DLD1 (cell line): ENCODE data around the gene PNMA8B.

Source experiments
- in situ Hi-C: cut with HindIII; loops from 2 replicates; pipeline ENCODE4 v1.10.0; 2017; ENCODE audit warnings: low sequenced_read_pairs

PNMA8B gene

GRCh38 chr19:46488551-46488950 is 7.1 kb downstream of the PNMA8B start:
- in situ Hi-C loops = no loop called here

GRCh38 chr19:46487802-46488445 is 7.7 kb downstream of the PNMA8B start:
- in situ Hi-C loops = no loop called here

DNA sequence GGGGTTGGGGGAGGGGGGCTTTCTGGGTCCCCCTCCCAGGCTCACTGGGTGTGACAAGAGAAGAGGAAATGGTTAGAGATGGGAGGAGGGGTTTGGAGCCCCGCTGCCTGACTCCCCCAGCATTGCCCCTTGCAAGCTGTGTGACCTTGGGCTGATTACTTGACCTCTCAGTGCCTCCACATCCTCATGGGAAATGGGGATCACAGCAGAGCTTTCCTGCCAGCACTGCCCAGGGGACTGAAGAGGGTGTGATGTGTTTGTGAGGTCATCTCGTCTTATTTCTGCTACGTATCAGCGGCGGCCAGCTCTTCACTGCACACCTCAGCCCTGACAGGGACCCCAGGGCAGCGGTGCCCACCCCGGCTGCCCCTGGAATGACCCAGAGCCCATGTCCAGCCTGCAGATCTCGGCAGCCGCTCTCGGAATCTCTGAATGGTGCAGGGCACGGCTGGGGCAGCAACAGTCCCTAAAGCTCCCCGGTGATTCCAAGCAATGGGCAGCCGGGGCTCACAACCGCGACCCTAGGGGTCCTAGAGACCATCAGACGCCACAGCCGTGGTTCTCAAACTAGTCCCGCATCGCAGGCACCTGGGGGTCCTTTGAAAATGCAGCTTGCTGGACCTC is 8.4 kb downstream of the PNMA8B start:
- in situ Hi-C loops = no loop called here

DNA sequence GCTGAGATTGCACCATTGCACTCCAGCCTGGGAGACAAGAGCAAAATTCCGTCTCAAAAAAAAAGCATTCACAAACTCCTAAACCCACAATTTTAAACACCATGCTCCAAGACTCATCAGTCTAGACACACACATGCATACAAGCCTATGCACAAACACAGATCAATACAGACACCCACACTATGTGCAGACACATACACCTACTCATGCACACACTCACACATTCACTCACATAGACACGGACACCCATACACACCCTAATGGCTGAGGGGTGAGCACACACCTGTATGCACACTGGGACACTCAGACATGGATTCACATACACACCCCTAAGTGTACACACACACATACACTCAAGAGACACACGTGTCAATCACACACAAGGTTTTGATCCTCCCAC is 9.3 kb downstream of the PNMA8B start:
- in situ Hi-C loops = no loop called here

GRCh38 chr19:46484656-46485055 is 11.0 kb downstream of the PNMA8B start:
- in situ Hi-C loops = no loop called here

GRCh38 chr19:46482631-46483030 is 13.0 kb downstream of the PNMA8B start:
- in situ Hi-C loops = no loop called here

GRCh38 chr19:46481947-46482346 is 13.7 kb downstream of the PNMA8B start:
- in situ Hi-C loops = no loop called here

GRCh38 chr19:46481223-46481848 is 14.3 kb downstream of the PNMA8B start:
- in situ Hi-C loops = no loop called here

DNA sequence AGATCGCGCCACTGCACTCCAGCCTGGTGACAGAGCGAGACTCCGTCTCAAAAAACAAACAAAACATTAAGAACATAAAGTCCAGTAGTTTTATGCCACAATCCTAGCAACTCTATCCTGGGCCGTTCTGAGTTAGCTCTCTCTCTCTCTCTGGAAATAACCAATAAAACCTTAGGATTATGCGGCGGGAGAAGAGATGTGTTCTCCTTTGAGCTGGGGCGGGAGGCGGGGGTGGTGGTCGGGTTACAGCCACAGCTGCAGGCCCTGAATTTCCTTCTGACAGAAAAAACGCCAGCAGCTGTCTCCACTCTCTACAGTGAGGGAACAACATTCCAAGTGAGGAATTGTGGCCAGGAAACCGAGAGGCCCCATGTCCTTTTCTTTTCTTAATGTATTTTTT is 15.3 kb downstream of the PNMA8B start:
- in situ Hi-C loops = no loop called here

DNA sequence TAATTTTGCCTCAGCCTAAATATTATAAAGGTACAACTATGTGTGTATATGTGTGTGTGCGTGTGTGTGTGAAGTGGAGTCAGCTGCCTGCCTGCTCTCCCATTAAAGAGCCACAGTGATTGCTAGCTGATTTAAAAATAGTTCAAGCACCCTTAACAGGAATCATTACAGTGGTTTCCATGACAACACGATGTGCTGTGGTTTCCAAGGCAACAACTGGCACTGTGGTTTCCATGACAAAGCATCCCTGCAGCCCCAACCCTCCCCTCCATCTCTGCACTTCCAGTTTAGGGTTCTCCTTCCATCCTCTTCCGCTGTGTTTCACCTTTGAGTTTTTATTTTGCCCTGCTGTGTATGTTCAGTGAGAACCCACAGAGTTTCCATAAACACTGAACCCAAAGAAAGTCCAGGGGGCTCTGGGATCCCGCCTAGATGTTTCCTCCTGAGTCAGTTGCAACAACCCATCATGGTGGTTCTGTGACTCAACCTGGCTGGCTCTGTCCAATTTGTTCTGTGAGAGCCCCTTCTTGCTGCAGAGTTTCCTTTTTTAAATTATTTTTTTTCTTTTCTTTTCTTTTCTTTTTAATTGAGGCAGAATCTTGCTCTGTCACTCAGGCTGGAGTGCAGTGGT is 17.2 kb downstream of the PNMA8B start:
- in situ Hi-C loops = no loop called here

- in situ Hi-C loops = no loop called here
Observed at GRCh38 chr19:46475986-46476385, 19.7 kb downstream of the PNMA8B start.

DNA sequence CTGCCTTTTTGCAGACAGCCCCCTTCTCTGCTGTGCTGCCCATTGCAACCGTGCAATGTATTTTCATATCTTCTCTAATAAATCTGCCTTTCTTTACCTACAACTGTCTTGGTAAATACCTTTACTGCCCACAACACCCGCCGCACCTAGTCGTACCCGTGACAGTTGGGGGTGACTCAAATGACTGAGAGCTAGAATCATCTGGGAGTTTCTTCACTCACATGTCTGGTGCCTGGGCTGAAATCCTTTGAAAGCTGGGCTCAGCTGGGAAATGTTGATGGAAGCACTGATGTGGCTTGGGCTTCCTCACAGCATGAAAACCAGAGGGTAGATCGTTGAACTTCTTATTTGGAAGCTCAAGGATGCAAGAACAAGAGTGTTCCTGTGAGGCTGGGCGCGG is 21.5 kb downstream of the PNMA8B start:
- in situ Hi-C loops = no loop called here

- in situ Hi-C loops = no loop called here
Observed at GRCh38 chr19:46472592-46472991, 23.1 kb downstream of the PNMA8B start.

DNA sequence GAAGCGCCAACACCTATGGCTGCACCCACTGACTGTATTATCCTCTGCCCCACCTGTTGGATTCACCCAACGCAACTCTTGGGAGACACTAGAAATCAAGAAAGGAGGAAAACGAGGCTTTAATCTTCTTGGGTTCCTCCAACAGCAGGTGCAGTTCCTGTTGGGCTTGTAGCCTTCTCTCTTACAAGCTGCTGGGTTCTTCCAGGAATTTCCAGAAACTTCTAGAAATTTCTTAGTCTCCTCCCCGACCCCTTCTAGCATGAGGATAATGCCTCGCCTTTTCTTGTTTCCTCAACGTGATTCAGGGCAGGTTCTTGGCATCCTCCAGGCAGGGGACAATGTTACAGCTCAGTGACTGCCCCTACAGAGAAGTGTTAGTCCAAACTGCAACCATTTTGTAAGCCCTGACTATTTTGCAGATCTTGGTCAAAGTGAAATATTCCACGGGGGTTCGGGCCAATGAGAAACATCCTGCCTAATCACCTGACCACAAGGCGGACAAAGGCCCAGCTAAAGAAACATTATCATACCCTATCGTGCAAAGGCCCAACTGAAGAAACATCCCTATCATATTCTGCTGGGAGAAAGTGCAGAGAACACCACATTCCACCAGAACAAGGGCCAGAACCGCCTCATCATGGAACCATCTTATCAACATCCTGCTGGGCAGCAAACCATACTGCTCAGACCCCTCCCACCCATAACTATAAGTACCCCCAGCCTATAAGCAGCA is 23.7 kb downstream of the PNMA8B start:
- in situ Hi-C loops = no loop called here

GRCh38 chr19:46471116-46471733 is 24.4 kb downstream of the PNMA8B start, which contains the start of gene PNMA8A:
TSS of gene PNMA8A (minus strand) at chr19:46471563. CDS start at chr19:46471035, 528 bp downstream.
- in situ Hi-C loops = no loop called here

- in situ Hi-C loops = no loop called here
Observed at GRCh38 chr19:46470376-46470775, 25.3 kb downstream of the PNMA8B start.

GRCh38 chr19:46469541-46470185 is 26.0 kb downstream of the PNMA8B start:
- in situ Hi-C loops = no loop called here

GRCh38 chr19:46466536-46467196 is 29.0 kb downstream of the PNMA8B start:
- in situ Hi-C loops = no loop called here

DNA sequence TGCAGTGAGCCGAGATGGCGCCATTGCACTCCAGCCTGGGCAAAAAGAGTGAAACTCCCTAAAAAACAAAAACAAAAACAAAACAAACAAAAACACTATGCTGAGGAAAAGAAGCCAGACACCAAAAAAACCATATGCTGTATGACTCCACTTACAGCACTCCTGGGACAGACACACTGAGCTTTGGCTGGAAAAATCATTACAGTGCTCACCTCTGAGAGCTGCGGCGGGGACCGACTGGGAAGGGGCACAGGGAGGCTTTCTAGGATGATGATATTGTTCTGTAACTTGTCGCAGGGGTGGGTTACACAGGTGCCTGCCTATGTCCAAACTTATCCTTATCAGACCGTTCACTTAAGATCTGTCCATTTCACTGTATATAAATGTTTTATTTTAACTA is 32.2 kb downstream of the PNMA8B start:
- in situ Hi-C loops = no loop called here

- in situ Hi-C loops = no loop called here
Observed at GRCh38 chr19:46461537-46461936, 34.1 kb downstream of the PNMA8B start.
